Astrocyte (in vitro differentiated cells and primary cell): ENCODE results near the gene UTP11. TPM values are rescaled to one million over a fixed set of nuclear protein-coding genes. Genes with fewer than 3 reads are reported as not detected.
A peak's percentile ranks its signal among the peaks of the same experiment; 100 is the strongest.

Experiments used
- DNase-seq: peaks from one replicate; pipeline ENCODE4 v3.0.0-alpha.2; 2010; ENCODE audit warnings: low read depth
- FAIRE-seq: peaks from 2 replicates; lab custom pipeline; 2011; peaks lifted over from hg19 to GRCh38; lab: Jason Lieb, UNC
- H2AFZ ChIP-seq: 2 replicates; pipeline ENCODE4 v1.6.0; 2012; ENCODE audit warnings: low read depth, low read length, inconsistent platforms
- H3K27ac ChIP-seq: 2 replicates; pipeline ENCODE4 v1.5.1; 2011; ENCODE audit warnings: low read depth, low read length, inconsistent platforms
- H3K27me3 ChIP-seq: 2 replicates; pipeline ENCODE4 v1.6.0; 2011; ENCODE audit warnings: low read length, inconsistent platforms; ENCODE audit not compliant: insufficient read depth
- H3K36me3 ChIP-seq: 2 replicates; pipeline ENCODE4 v1.5.1; 2011; ENCODE audit warnings: low read length, inconsistent platforms; ENCODE audit not compliant: insufficient read depth
- H3K4me1 ChIP-seq: 2 replicates; pipeline ENCODE4 v1.5.1; 2011; ENCODE audit warnings: low read length, inconsistent platforms; ENCODE audit not compliant: insufficient read depth
- H3K4me2 ChIP-seq: 2 replicates; pipeline ENCODE4 v1.6.0; 2012; ENCODE audit warnings: low read length, inconsistent platforms
- H3K4me3 ChIP-seq: 2 replicates; pipeline ENCODE4 v1.5.1; 2011; ENCODE audit warnings: low read depth, mild to moderate bottlenecking, low read length, inconsistent platforms; ENCODE audit not compliant: insufficient read depth
- H3K79me2 ChIP-seq: 2 replicates; pipeline ENCODE4 v1.6.0; 2012; ENCODE audit warnings: mild to moderate bottlenecking, low read length, inconsistent platforms; ENCODE audit not compliant: insufficient read depth
- H3K9ac ChIP-seq: 2 replicates; pipeline ENCODE4 v1.6.0; 2012; ENCODE audit warnings: mild to moderate bottlenecking, low read length, inconsistent platforms
- H3K9me3 ChIP-seq: 2 replicates; pipeline ENCODE4 v1.5.1; 2012; ENCODE audit warnings: low read depth, mild to moderate bottlenecking, low read length, inconsistent platforms; ENCODE audit not compliant: insufficient read depth
- H4K20me1 ChIP-seq: 2 replicates; pipeline ENCODE4 v1.6.0; 2012; ENCODE audit warnings: low read length, inconsistent platforms; ENCODE audit not compliant: insufficient read depth
- H3K27ac Mint-ChIP-seq: one replicate; pipeline ENCODE4 v1.8.0; 2021; ENCODE audit warnings: mild to moderate bottlenecking, mixed read lengths; ENCODE audit not compliant: unreplicated experiment
- H3K27me3 Mint-ChIP-seq: one replicate; pipeline ENCODE4 v1.8.0; 2021; ENCODE audit warnings: low read depth, mixed read lengths; ENCODE audit not compliant: unreplicated experiment
- H3K36me3 Mint-ChIP-seq: one replicate; pipeline ENCODE4 v1.8.0; 2021; ENCODE audit warnings: low read depth, mixed read lengths; ENCODE audit not compliant: unreplicated experiment
- H3K4me1 Mint-ChIP-seq: one replicate; pipeline ENCODE4 v1.8.0; 2021; ENCODE audit warnings: low read depth, mixed read lengths; ENCODE audit not compliant: unreplicated experiment
- H3K4me3 Mint-ChIP-seq: one replicate; pipeline ENCODE4 v1.8.0; 2021; ENCODE audit warnings: mild to moderate bottlenecking, moderate library complexity, mixed read lengths; ENCODE audit not compliant: unreplicated experiment
- H3K9me3 Mint-ChIP-seq: one replicate; pipeline ENCODE4 v1.8.0; 2021; ENCODE audit warnings: mild to moderate bottlenecking, mixed read lengths; ENCODE audit not compliant: unreplicated experiment
- EZH2 ChIP-seq: IDR thresholded peaks from 2 replicates; pipeline ENCODE4 v1.6.1; 2012; ENCODE audit warnings: mild to moderate bottlenecking, low read length, inconsistent platforms; ENCODE audit not compliant: insufficient read depth
- total RNA-seq: library from RNA; stranded (reverse); gene quantifications from 2 replicates; pipeline ENCODE4 v1.2.1, GENCODE V29; 2021
- TF ChIP-seq, protein P1 (sequence below): IDR thresholded peaks from 2 replicates; pipeline ENCODE4 v1.5.1; 2011; ENCODE audit warnings: low read depth, mild to moderate bottlenecking, inconsistent platforms, low read length, moderate library complexity; ENCODE audit not compliant: insufficient read depth

The UTP11 gene
- total RNA-seq, 1 donor from 2014 or later, result 42.6 TPM

- no peak overlapping the region for H3K4me3 ChIP-seq
- H2AFZ ChIP-seq, result no peak overlapping the region
- FAIRE-seq (no peak), DNase-seq (no peak)
- peaks cover 73% of the 10 kb centered on the region for H3K36me3 ChIP-seq
- TF ChIP-seq EZH2, result no peak
- TF ChIP-seq, protein P1, sequence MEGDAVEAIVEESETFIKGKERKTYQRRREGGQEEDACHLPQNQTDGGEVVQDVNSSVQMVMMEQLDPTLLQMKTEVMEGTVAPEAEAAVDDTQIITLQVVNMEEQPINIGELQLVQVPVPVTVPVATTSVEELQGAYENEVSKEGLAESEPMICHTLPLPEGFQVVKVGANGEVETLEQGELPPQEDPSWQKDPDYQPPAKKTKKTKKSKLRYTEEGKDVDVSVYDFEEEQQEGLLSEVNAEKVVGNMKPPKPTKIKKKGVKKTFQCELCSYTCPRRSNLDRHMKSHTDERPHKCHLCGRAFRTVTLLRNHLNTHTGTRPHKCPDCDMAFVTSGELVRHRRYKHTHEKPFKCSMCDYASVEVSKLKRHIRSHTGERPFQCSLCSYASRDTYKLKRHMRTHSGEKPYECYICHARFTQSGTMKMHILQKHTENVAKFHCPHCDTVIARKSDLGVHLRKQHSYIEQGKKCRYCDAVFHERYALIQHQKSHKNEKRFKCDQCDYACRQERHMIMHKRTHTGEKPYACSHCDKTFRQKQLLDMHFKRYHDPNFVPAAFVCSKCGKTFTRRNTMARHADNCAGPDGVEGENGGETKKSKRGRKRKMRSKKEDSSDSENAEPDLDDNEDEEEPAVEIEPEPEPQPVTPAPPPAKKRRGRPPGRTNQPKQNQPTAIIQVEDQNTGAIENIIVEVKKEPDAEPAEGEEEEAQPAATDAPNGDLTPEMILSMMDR, result peak; percentile 75
- Mint-ChIP-seq H3K9me3 (no peaks in the 10 kb centered on the region), H3K4me3 (no peak overlapping the region), H3K4me1 (peaks cover 22% of the 10 kb centered on the region), H3K36me3 (peaks cover 11% of the 10 kb centered on the region), H3K27ac (no peak overlapping the region), H3K27me3 (no peaks in the 10 kb centered on the region)
- H3K9ac ChIP-seq, result no peak overlapping the region
- peaks cover 45% of the 10 kb centered on the region for H3K79me2 ChIP-seq
- no peaks in the 10 kb centered on the region for H3K9me3 ChIP-seq
- H3K27me3 ChIP-seq, result no peaks in the 10 kb centered on the region
- H4K20me1 ChIP-seq, result peaks cover 61% of the 10 kb centered on the region
- peaks cover 3% of the 10 kb centered on the region for H3K4me1 ChIP-seq
- H3K27ac ChIP-seq, result no peak overlapping the region
- H3K4me2 ChIP-seq, result no peak overlapping the region
These were observed 6.4 kb downstream of the UTP11 start for GRCh38 chr1:38018864-38019343.

DNA sequence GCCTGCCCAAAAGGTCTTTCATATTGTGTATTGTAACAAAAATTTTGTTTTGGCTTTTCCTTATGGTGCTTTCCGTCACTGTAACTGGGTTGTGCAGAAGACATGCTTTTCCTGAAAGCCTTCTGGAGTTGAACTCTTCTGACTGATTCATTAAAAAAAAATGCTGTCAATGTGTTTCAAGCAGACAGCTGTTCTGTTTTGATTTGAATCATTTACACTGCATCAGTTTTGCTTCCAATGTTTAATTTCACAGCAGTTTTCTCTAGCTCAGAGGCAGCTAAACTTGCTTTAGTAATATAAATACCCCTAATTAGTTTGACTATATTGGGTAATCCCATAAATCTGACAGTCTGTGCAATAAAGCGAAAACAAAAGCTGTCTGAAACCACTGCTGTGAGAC, 7.9 kb downstream of the UTP11 start:
- H3K4me1 Mint-ChIP-seq, result peaks cover 15% of the 10 kb centered on the region
- peaks cover 30% of the 10 kb centered on the region for H3K79me2 ChIP-seq
- peaks cover 74% of the 10 kb centered on the region for H3K36me3 ChIP-seq

GRCh38 chr1:38021969-38022368, 9.4 kb downstream of the UTP11 start:
- Mint-ChIP-seq H3K27me3 (no peaks in the 10 kb centered on the region), H3K9me3 (no peaks in the 10 kb centered on the region), H3K4me1 (peaks cover 11% of the 10 kb centered on the region), H3K4me3 (no peak overlapping the region), H3K36me3 (peaks cover 19% of the 10 kb centered on the region), H3K27ac (no peak overlapping the region)
- H3K79me2 ChIP-seq, result peaks cover 14% of the 10 kb centered on the region
- FAIRE-seq (no peak), DNase-seq (no peak)
- no peak overlapping the region for H2AFZ ChIP-seq
- H4K20me1 ChIP-seq, result peaks cover 50% of the 10 kb centered on the region
- H3K27ac ChIP-seq, result no peak overlapping the region
- H3K9ac ChIP-seq, result no peak overlapping the region
- no peak for TF ChIP-seq EZH2
- TF ChIP-seq, protein P1, result no peak
- H3K36me3 ChIP-seq, result peaks cover 73% of the 10 kb centered on the region
- H3K4me3 ChIP-seq, result no peak overlapping the region
- H3K4me1 ChIP-seq, result no peaks in the 10 kb centered on the region
- H3K9me3 ChIP-seq, result no peaks in the 10 kb centered on the region
- no peaks in the 10 kb centered on the region for H3K27me3 ChIP-seq
- no peak overlapping the region for H3K4me2 ChIP-seq

More for the DNA sequence above, 7.9 kb downstream of the UTP11 start:
- no peaks in the 10 kb centered on the region for H3K9me3 Mint-ChIP-seq
- H3K27me3 ChIP-seq, result no peaks in the 10 kb centered on the region
- TF ChIP-seq, protein P1, result no peak
- no peak for TF ChIP-seq EZH2
- no peaks in the 10 kb centered on the region for H3K27me3 Mint-ChIP-seq
- H3K4me2 ChIP-seq, result peak overlapping the region; percentile 22
- H3K4me3 ChIP-seq, result no peak overlapping the region
- H3K9me3 ChIP-seq, result no peaks in the 10 kb centered on the region
- H3K27ac Mint-ChIP-seq, result peak overlapping the region; percentile 59
- no peaks in the 10 kb centered on the region for H3K4me1 ChIP-seq
- no peak overlapping the region for H3K4me3 Mint-ChIP-seq
- no peak overlapping the region for H2AFZ ChIP-seq
- H3K9ac ChIP-seq, result no peak overlapping the region
- H4K20me1 ChIP-seq, result peaks cover 51% of the 10 kb centered on the region
- DNase-seq (no peak), FAIRE-seq (no peak)
- no peak overlapping the region for H3K27ac ChIP-seq
- peaks cover 15% of the 10 kb centered on the region for H3K36me3 Mint-ChIP-seq
